Measurements from ENCODE around the gene ATP2C2.

DNA sequence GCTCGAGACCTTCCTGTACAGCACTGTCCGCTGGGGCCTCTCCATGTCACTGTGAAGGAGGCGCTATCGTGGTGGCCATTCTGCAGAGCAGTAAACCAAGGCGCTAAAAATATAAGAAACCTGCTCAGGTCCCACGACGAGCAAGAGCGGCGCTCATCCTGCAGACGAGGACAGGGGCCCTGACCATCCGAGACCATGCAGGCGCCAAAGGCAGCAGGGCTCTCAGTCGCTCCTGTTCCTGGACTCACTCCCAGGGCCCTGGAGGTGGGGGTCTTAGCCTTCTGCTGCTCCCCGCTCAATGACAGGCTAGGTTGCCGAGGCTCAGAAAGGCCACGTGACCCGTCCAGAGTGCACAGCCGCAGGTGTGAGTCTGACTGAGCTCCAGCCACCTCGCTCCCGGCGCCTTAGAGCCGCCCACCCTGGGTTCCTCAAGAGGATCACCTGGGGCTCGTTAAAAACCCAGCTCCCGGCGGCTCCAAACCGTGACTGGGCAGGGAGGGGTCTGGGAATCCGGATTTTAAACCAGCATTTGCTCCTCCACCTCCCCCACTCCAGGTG is 509 bp upstream of the ATP2C2 start:
- TF ChIP-seq, protein P1, sequence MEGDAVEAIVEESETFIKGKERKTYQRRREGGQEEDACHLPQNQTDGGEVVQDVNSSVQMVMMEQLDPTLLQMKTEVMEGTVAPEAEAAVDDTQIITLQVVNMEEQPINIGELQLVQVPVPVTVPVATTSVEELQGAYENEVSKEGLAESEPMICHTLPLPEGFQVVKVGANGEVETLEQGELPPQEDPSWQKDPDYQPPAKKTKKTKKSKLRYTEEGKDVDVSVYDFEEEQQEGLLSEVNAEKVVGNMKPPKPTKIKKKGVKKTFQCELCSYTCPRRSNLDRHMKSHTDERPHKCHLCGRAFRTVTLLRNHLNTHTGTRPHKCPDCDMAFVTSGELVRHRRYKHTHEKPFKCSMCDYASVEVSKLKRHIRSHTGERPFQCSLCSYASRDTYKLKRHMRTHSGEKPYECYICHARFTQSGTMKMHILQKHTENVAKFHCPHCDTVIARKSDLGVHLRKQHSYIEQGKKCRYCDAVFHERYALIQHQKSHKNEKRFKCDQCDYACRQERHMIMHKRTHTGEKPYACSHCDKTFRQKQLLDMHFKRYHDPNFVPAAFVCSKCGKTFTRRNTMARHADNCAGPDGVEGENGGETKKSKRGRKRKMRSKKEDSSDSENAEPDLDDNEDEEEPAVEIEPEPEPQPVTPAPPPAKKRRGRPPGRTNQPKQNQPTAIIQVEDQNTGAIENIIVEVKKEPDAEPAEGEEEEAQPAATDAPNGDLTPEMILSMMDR (IDR thresholded peaks at IDR 0.05): no peak
- no peak for TF ChIP-seq POLR2A (IDR thresholded peaks at IDR 0.05)
